Prostate gland (tissue), 2 donors: ENCODE data around the gene GABRG3.

Experiments used
- CTCF ChIP-seq, 4 experiments: fragments of 200-600 bp in 2 of 4; fragments of 450-650 bp in 2 of 4; sonication (generic) in 2 of 4; IDR thresholded peaks; 1 replicate in 3 of 4; 2 replicates in 1 of 4; pipeline ENCODE4 v1.5.1; 2016 to 2019; ENCODE audit warnings: antibody characterized with exemption in 4 of 4, mild to moderate bottlenecking in 2 of 4, moderate library complexity in 2 of 4
- POLR2AphosphoS5 ChIP-seq: sonication (generic); formaldehyde crosslinking; IDR thresholded peaks from one replicate; pipeline ENCODE4 v1.6.1; 2017; ENCODE audit warnings: antibody characterized with exemption

GRCh38 chr15:27250223-27250622 is 279.2 kb downstream of the GABRG3 start:
- TF ChIP-seq CTCF (IDR thresholded peaks at IDR 0.05) (no peak), POLR2AphosphoS5 (no peak)
